Measurements from ENCODE around the gene LYPD6.
A peak's percentile ranks its signal among the peaks of the same experiment; 100 is the strongest.

LYPD6 gene

GRCh38 chr2:149472413-149472812 lies 142.0 kb downstream of the LYPD6 start:
- TF ChIP-seq TEAD4 (IDR thresholded peaks at IDR 0.05) (no peak), EP300 (IDR thresholded peaks at IDR 0.05; ENCODE audit: borderline replicate concordance) (no peak), YY1 (IDR thresholded peaks at IDR 0.05; ENCODE audit: low read depth) (no peak), USF1 (IDR thresholded peaks at IDR 0.05) (no peak), CEBPB (IDR thresholded peaks at IDR 0.05) (no peak), TCF12 (IDR thresholded peaks at IDR 0.05; ENCODE audit: low read depth) (no peak), MAX (IDR thresholded peaks at IDR 0.05) (no peak), TAF1 (IDR thresholded peaks at IDR 0.05; ENCODE audit: low read depth) (no peak), EGR1 (IDR thresholded peaks at IDR 0.05) (no peak), RAD21 (IDR thresholded peaks at IDR 0.05; ENCODE audit: low read depth) (no peak), CREB1 (IDR thresholded peaks at IDR 0.05; ENCODE audit: low read depth) (no peak), NFIC (IDR thresholded peaks at IDR 0.05) (no peak), ZBTB7A (IDR thresholded peaks at IDR 0.05; ENCODE audit: low read depth) (no peak), FOXM1 (IDR thresholded peaks at IDR 0.05; ENCODE audit: borderline replicate concordance, low read depth) (no peak)
- TF ChIP-seq, protein P1, sequence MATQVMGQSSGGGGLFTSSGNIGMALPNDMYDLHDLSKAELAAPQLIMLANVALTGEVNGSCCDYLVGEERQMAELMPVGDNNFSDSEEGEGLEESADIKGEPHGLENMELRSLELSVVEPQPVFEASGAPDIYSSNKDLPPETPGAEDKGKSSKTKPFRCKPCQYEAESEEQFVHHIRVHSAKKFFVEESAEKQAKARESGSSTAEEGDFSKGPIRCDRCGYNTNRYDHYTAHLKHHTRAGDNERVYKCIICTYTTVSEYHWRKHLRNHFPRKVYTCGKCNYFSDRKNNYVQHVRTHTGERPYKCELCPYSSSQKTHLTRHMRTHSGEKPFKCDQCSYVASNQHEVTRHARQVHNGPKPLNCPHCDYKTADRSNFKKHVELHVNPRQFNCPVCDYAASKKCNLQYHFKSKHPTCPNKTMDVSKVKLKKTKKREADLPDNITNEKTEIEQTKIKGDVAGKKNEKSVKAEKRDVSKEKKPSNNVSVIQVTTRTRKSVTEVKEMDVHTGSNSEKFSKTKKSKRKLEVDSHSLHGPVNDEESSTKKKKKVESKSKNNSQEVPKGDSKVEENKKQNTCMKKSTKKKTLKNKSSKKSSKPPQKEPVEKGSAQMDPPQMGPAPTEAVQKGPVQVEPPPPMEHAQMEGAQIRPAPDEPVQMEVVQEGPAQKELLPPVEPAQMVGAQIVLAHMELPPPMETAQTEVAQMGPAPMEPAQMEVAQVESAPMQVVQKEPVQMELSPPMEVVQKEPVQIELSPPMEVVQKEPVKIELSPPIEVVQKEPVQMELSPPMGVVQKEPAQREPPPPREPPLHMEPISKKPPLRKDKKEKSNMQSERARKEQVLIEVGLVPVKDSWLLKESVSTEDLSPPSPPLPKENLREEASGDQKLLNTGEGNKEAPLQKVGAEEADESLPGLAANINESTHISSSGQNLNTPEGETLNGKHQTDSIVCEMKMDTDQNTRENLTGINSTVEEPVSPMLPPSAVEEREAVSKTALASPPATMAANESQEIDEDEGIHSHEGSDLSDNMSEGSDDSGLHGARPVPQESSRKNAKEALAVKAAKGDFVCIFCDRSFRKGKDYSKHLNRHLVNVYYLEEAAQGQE (IDR thresholded peaks at IDR 0.05; ENCODE audit: low read depth): no peak

- TF ChIP-seq EGR1 (IDR thresholded peaks at IDR 0.05): no peak
- no peak for TF ChIP-seq RAD21 (IDR thresholded peaks at IDR 0.05; ENCODE audit: low read depth)
- no peak for TF ChIP-seq TAF1 (IDR thresholded peaks at IDR 0.05; ENCODE audit: low read depth)
- TF ChIP-seq CREB1 (IDR thresholded peaks at IDR 0.05; ENCODE audit: low read depth): no peak
Observed at GRCh38 chr2:149473068-149473467, 142.7 kb downstream of the LYPD6 start.

DNA sequence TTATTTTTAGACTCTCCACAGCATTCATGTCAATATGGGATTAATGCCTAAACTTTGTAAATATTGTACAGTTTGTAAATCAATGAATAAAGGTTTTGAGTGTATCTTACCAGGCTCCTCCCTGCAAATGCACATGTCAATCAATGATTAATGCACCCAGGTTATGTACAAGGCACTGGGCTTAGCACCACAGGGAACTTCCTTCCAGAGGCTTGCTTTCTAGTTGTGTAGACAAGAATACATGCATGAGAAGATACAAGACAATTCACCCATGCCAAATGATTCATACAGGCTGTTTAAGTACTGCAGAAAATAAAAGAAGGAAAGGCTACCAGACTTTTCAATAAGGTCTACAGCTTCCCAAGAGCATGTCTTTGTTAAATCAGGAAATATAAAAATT lies 143.1 kb downstream of the LYPD6 start:
- TF ChIP-seq USF1 (IDR thresholded peaks at IDR 0.05): no peak
- TF ChIP-seq TCF12 (IDR thresholded peaks at IDR 0.05; ENCODE audit: low read depth): 0 out of 2 replicates have a peak, but pooled peaks have one; percentile 30

DNA sequence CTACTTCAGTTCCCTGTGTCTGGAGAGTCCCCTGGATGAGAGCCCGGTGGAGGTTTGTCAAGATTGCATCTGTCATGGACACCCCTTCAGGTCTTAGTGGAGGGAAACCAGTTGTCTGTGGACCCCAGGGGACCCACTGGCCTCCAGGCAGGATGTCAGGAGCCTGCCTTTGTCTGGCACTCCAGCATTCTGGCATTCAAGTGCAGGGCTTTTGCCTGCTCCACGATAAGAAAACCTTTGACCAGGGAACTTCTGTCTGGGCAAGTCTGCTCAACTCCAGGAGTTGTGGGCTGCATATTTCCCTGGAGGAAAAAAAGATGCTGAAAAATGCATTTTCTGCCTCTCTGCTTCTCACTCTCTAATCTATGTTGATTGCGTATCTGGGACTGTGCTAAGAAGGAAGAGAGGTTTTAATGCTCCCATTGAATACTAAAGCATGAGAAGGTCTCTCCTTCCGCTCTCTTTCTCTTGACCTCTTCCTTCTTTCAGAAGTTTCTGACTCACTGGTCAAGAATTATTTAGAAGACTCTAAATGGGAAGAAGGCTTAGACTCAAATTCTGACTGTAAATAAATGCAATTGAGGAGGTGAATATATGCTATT lies 152.7 kb downstream of the LYPD6 start:
- TF ChIP-seq, protein P1 (IDR thresholded peaks at IDR 0.05; ENCODE audit: low read depth): no peak
- TF ChIP-seq TAF1 (IDR thresholded peaks at IDR 0.05; ENCODE audit: low read depth) (no peak), YY1 (IDR thresholded peaks at IDR 0.05; ENCODE audit: low read depth) (no peak), RAD21 (IDR thresholded peaks at IDR 0.05; ENCODE audit: low read depth) (no peak), NFIC (IDR thresholded peaks at IDR 0.05) (no peak), USF1 (IDR thresholded peaks at IDR 0.05) (no peak), CREB1 (IDR thresholded peaks at IDR 0.05; ENCODE audit: low read depth) (no peak), MAX (IDR thresholded peaks at IDR 0.05) (no peak)

GRCh38 chr2:149486664-149487063 lies 156.3 kb downstream of the LYPD6 start:
- TF ChIP-seq ZBTB7A (IDR thresholded peaks at IDR 0.05; ENCODE audit: low read depth) (no peak), CEBPB (IDR thresholded peaks at IDR 0.05) (no peak), TAF1 (IDR thresholded peaks at IDR 0.05; ENCODE audit: low read depth) (no peak)

- TF ChIP-seq TCF12 (IDR thresholded peaks at IDR 0.05; ENCODE audit: low read depth) (no peak), YY1 (IDR thresholded peaks at IDR 0.05; ENCODE audit: low read depth) (no peak), RAD21 (IDR thresholded peaks at IDR 0.05; ENCODE audit: low read depth) (0 out of 2 replicates have a peak, but pooled peaks have one; percentile 8)
Observed at GRCh38 chr2:149487189-149487588, 156.8 kb downstream of the LYPD6 start.

All from Ishikawa (cell line).